HepG2 (cell line): ENCODE measurements around the gene FUT8. TPM values are rescaled to one million over a fixed set of nuclear protein-coding genes. Genes with fewer than 3 reads are reported as not detected.

Experiments used
- ATAC-seq: fragments of 200-7000 bp; cut with Tn5 transposase; 3 replicates; pipeline ENCODE4 v1.9.1; 2020; ENCODE audit warnings: mild to moderate bottlenecking, moderate library complexity
- BruUV-seq: library from RNA; stranded (reverse); fragments of 400-500 nt; replicated peaks from 2 replicates; lab custom pipeline; 2021; lab: Mats Ljungman, UMichigan
- CTCF ChIA-PET: fragments of 300-600 bp; formaldehyde crosslinking; extraction: SDS; loops from one replicate; lab custom pipeline; 2021; ENCODE audit warnings: low total read pairs, inconsistent platforms, low intra/inter-chr PET ratio; lab: Yijun Ruan, JAX
- POLR2A ChIA-PET: fragments of 350-600 bp; sonication (Branson Sonifier 250); formaldehyde crosslinking; loops from one replicate; lab custom pipeline; 2020; ENCODE audit warnings: antibody characterized with exemption, inconsistent platforms; lab: Yijun Ruan, JAX
- DNase-seq: peaks from one replicate; pipeline ENCODE4 v3.0.0-alpha.2; 2015; ENCODE audit warnings: low spot score
- FAIRE-seq: peaks from 3 replicates; lab custom pipeline; 2011; peaks lifted over from hg19 to GRCh38; lab: Jason Lieb, UNC
- H2AFZ ChIP-seq: one replicate; pipeline ENCODE4 v1.6.1; 2011; ENCODE audit warnings: low read length, inconsistent platforms
- H3K27ac ChIP-seq: fragments of 300-600 bp; 3 replicates; pipeline ENCODE4 v1.8.0; 2011; ENCODE audit warnings: mixed run types, mild to moderate bottlenecking, mixed read lengths, low read length, inconsistent platforms; ENCODE audit not compliant: insufficient read depth; ENCODE audit errors: extremely low read length
- H3K27me3 ChIP-seq, 2 experiments: fragments of 200-600 bp in 1 of 2; 2 replicates in 1 of 2; 3 replicates in 1 of 2; pipeline versions ENCODE4 v1.6.0 to v1.8.0; 2011; ENCODE audit warnings: low read length in 2 of 2, mild to moderate bottlenecking in 2 of 2, moderate library complexity in 2 of 2, inconsistent platforms in 1 of 2; ENCODE audit not compliant: insufficient read depth in 2 of 2, control insufficient read depth in 1 of 2
- H3K36me3 ChIP-seq, 2 experiments: fragments of 200-600 bp in 1 of 2; replicated peaks in 1 of 2; 2 replicates in 1 of 2; 3 replicates in 1 of 2; pipeline versions ENCODE4 v1.5.1 to v1.8.0; 2011; ENCODE audit warnings: low read length in 2 of 2, inconsistent platforms in 1 of 2; ENCODE audit not compliant: insufficient read depth in 2 of 2, control insufficient read depth in 1 of 2
- H3K4me1 ChIP-seq: 2 replicates; pipeline ENCODE4 v1.5.1; 2012; ENCODE audit warnings: low read length, inconsistent platforms; ENCODE audit not compliant: insufficient read depth
- H3K4me2 ChIP-seq: 2 replicates; pipeline ENCODE4 v1.6.0; 2011; ENCODE audit warnings: low read depth, low read length, inconsistent platforms
- H3K4me3 ChIP-seq, 3 experiments: fragments of 200-600 bp in 1 of 3; sonication (generic), shearing (Covaris generic) in 1 of 3; replicated peaks in 1 of 3; 2 replicates each; pipeline ENCODE4 v1.5.1; 2011 to 2016; ENCODE audit warnings: low read length in 3 of 3, inconsistent platforms in 2 of 3, low read depth in 2 of 3, mild to moderate bottlenecking in 2 of 3, control low read depth in 1 of 3, mixed read lengths in 1 of 3; ENCODE audit not compliant: insufficient read depth in 1 of 3
- H3K79me2 ChIP-seq: one replicate; pipeline ENCODE4 v1.6.1; 2011; ENCODE audit warnings: low read length, inconsistent platforms; ENCODE audit not compliant: insufficient read depth
- H3K9ac ChIP-seq: 2 replicates; pipeline ENCODE4 v1.6.0; 2011; ENCODE audit warnings: mild to moderate bottlenecking, low read depth, low read length, inconsistent platforms; ENCODE audit not compliant: insufficient read depth
- H3K9me3 ChIP-seq: 2 replicates; pipeline ENCODE4 v1.5.1; 2012; ENCODE audit warnings: mild to moderate bottlenecking, low read length
- H4K20me1 ChIP-seq: 2 replicates; pipeline ENCODE4 v1.6.0; 2011; ENCODE audit warnings: inconsistent platforms, mild to moderate bottlenecking, low read length, moderate library complexity; ENCODE audit not compliant: insufficient read depth
- AGO2 ChIP-seq: fragments of 200-400 bp; formaldehyde crosslinking; optimal IDR thresholded peaks from 2 replicates; pipeline ENCODE3; 2017; ENCODE audit warnings: mild to moderate bottlenecking, low read depth, low read length, moderate library complexity
- ATF7 ChIP-seq, 2 experiments: fragments of 450-650 bp in 1 of 2; sonication (generic) in 1 of 2; formaldehyde crosslinking in 1 of 2; IDR thresholded peaks; 2 replicates each; pipeline versions ENCODE4 v1.4.0 to v1.6.1; 2016 to 2020; ENCODE audit warnings: antibody characterized with exemption in 1 of 2, mild to moderate bottlenecking in 1 of 2, missing genetic modification reagents in 1 of 2
- CREB1 ChIP-seq, 2 experiments: fragments of 450-650 bp in 1 of 2; IDR thresholded peaks; 2 replicates each; pipeline ENCODE4 v1.6.1; 2016 to 2017; ENCODE audit warnings: control low read depth in 1 of 2, mild to moderate bottlenecking in 1 of 2, missing compliant biosample characterization in 1 of 2, missing genetic modification characterization in 1 of 2
- FOXK1 ChIP-seq: sonication (generic); formaldehyde crosslinking; IDR thresholded peaks from 2 replicates; pipeline ENCODE4 v1.4.0; 2020; ENCODE audit warnings: low read depth, missing genetic modification reagents, borderline replicate concordance
- GATA4 ChIP-seq: sonication (generic); IDR thresholded peaks from 2 replicates; pipeline ENCODE4 v1.6.1; 2016; ENCODE audit warnings: antibody characterized with exemption, low read depth, borderline replicate concordance
- PHF8 ChIP-seq: sonication (generic); formaldehyde crosslinking; IDR thresholded peaks from 2 replicates; pipeline ENCODE4 v1.5.0; 2020; ENCODE audit warnings: missing genetic modification reagents
- RFX3 ChIP-seq: IDR thresholded peaks from 2 replicates; pipeline ENCODE4 v1.6.1; 2016; ENCODE audit warnings: missing biosample characterization, missing genetic modification reagents
- SAP130 ChIP-seq: IDR thresholded peaks from 2 replicates; pipeline ENCODE4 v1.6.1; 2016; ENCODE audit warnings: low read depth
- TARDBP ChIP-seq: sonication (generic); formaldehyde crosslinking; IDR thresholded peaks from 2 replicates; pipeline ENCODE4 v1.8.0; 2022; ENCODE audit warnings: mild to moderate bottlenecking, missing genetic modification reagents
- TMF1 ChIP-seq: sonication (generic); formaldehyde crosslinking; IDR thresholded peaks from 2 replicates; pipeline ENCODE4 v1.8.1; 2022; ENCODE audit warnings: low read depth, missing genetic modification reagents
- ZNF234 ChIP-seq: sonication (generic); formaldehyde crosslinking; conservative IDR thresholded peaks from 2 replicates; pipeline ENCODE4 v1.5.1; 2020; ENCODE audit warnings: mild to moderate bottlenecking, missing genetic modification reagents
- ZNF253 ChIP-seq: sonication (generic); formaldehyde crosslinking; IDR thresholded peaks from 2 replicates; pipeline ENCODE4 v1.8.0; 2022; ENCODE audit warnings: mild to moderate bottlenecking, missing genetic modification reagents, borderline replicate concordance
- ZNF740 ChIP-seq: sonication (generic); formaldehyde crosslinking; IDR thresholded peaks from 2 replicates; pipeline ENCODE4 v1.4.0; 2020; ENCODE audit warnings: missing genetic modification reagents
- ZSCAN22 ChIP-seq: sonication (generic); formaldehyde crosslinking; IDR thresholded peaks from 2 replicates; pipeline ENCODE4 v1.4.0; 2020; ENCODE audit warnings: mild to moderate bottlenecking, missing genetic modification reagents
- WGBS: methylation state at CpG from one replicate; pipeline ENCODE4 v1.1.6; 2017; ENCODE audit warnings: low lambda C conversion rate; 5-methylcytosine and 5-hydroxymethylcytosine counted together
- in situ Hi-C: cut with HindIII; loops from 2 replicates; pipeline ENCODE4 v1.10.0; 2017; ENCODE audit warnings: low pct_unique_long_range_greater_than_20kb; ENCODE audit not compliant: extremely low pct_ligation_motif_present
- intact Hi-C: fragments of 100-400 bp; cut with micrococcal nuclease; formaldehyde crosslinking; loops from one replicate; pipeline ENCODE4 v1.10.0; 2022; ENCODE audit not compliant: unreplicated experiment
- polyA plus RNA-seq, 8 experiments: library from polyadenylated mRNA; depleted of rRNA in 3 of 8; stranded (reverse) in 7 of 8; unstranded in 1 of 8; fragments of >200 nt; fragmentation: Illumina TruSeq in 4 of 8; extraction: Trizol in 4 of 8; gene quantifications; 2 replicates each; pipeline versions ENCODE4 v1.2.1 to v1.2.3, GENCODE V29; 2011 to 2016; ENCODE audit warnings: low read depth in 4 of 8, missing spikeins in 1 of 8, mixed read lengths in 1 of 8; ENCODE audit not compliant: insufficient read depth in 1 of 8
- total RNA-seq, 5 experiments: library from RNA; depleted of rRNA; stranded (reverse); fragments of >200 nt; fragmentation: Illumina TruSeq; extraction: Trizol; gene quantifications; 2 replicates each; pipeline ENCODE4 v1.2.3, GENCODE V29; 2016; ENCODE audit warnings: low read depth in 1 of 5
- TF ChIP-seq, protein P1 (sequence below): sonication (generic); formaldehyde crosslinking; IDR thresholded peaks from 2 replicates; pipeline ENCODE4 v1.4.0; 2020; ENCODE audit warnings: missing genetic modification reagents

The FUT8 gene
- total and polyA plus RNA-seq, 2 of the 13 experiments (the other 11 are each of a cell fraction or from before 2014, with no cell fraction given): 9.3 to 17.5 TPM

- Histone ChIP-seq H3K4me1 (peaks cover 13% of the 10 kb centered on the region), H3K27me3 (peaks cover 0 to 17% of the 10 kb centered on the region in 2 experiments; a peak in 1 of 5 replicates), H4K20me1 (no peaks in the 10 kb centered on the region), H3K79me2 (no peaks in the 10 kb centered on the region), H3K9me3 (no peaks in the 10 kb centered on the region), H3K4me2 (peak overlapping the region; percentile 71), H3K9ac (no peak overlapping the region), H2AFZ (no peak overlapping the region), H3K27ac (no peak overlapping the region), H3K36me3 (no peaks in the 10 kb centered on the region), H3K4me3 (peak overlapping the region in 1 of 3 experiments; percentile 51; a peak in 1 of 6 replicates)
- BruUV-seq: no TSS peak
- 39% methylated on average over 5 of the region's 5 CpGs for WGBS
- no peak for DNase-seq
- intact Hi-C loops: no loop called here
- CTCF ChIA-PET: no interaction called here
- no peak for FAIRE-seq
- ATAC-seq: no peak; the same call in 2 of the 3 replicates
- peak; percentile 99 for TF ChIP-seq ATF7 (IDR thresholded peaks at IDR 0.05)
- TF ChIP-seq ATF7 (CRISPR knock-in tag; IDR thresholded peaks at IDR 0.05): no peak
- no peak for TF ChIP-seq RFX3 (CRISPR knock-in tag)
- no peak for TF ChIP-seq GATA4
- no peak for TF ChIP-seq TARDBP (CRISPR knock-in tag)
- peak; percentile 95 for TF ChIP-seq CREB1 (IDR thresholded peaks at IDR 0.05)
- no peak for TF ChIP-seq CREB1 (CRISPR knock-in tag; IDR thresholded peaks at IDR 0.05)
- TF ChIP-seq AGO2: no peak
- POLR2A ChIA-PET: no interaction called here
- in situ Hi-C loops: no loop called here
Observed at GRCh38 chr14:65788876-65789275, 376.3 kb downstream of the FUT8 start.

DNA sequence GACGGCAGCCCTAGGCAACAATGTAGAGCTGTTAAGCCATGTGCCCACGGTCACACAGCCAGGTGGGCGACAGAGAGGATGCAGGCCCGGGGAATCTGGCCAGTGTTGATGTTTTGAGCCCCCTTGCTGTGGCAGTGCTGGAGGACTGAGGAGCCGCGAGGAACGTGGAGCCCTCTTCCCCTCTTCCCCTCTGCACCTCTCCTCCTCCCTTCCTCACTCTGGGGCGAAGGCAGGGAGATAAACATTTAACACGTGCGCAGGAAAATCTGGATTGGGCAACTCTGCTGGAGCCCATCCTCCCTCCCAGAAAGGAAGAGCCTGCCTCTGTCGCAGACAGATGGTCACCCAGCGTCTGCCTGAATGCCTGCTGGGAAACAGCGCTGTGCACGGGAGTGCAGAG is 376.8 kb downstream of the FUT8 start:
- Histone ChIP-seq H2AFZ (peak overlapping the region; percentile 70), H3K4me2 (peak overlapping the region; percentile 71), H3K9ac (peak overlapping the region; percentile 11; the same call in 1 of the 2 replicates), H4K20me1 (no peaks in the 10 kb centered on the region), H3K27me3 (peaks cover 0 to 17% of the 10 kb centered on the region in 2 experiments; a peak in 1 of 5 replicates), H3K4me3 (peak overlapping the region in 1 of 3 experiments; percentile 51; a peak in 2 of 6 replicates), H3K4me1 (peaks cover 13% of the 10 kb centered on the region), H3K36me3 (no peaks in the 10 kb centered on the region), H3K79me2 (no peaks in the 10 kb centered on the region), H3K9me3 (no peaks in the 10 kb centered on the region), H3K27ac (no peak overlapping the region)
- intact Hi-C loops (no loop called here), in situ Hi-C loops (no loop called here)
- ATAC-seq (peak; percentile 78), FAIRE-seq (no peak), DNase-seq (peak; percentile 3)
- BruUV-seq: no TSS peak
- WGBS: 13% methylated on average over 8 of the region's 14 CpGs
- ChIA-PET CTCF (no interaction called here), POLR2A (no interaction called here)
- TF ChIP-seq FOXK1 (CRISPR knock-in tag): peak; percentile 17; the same call in 1 of the 2 replicates
- TF ChIP-seq ZNF740 (CRISPR knock-in tag): no peak
- no peak for TF ChIP-seq TMF1
- TF ChIP-seq ZNF234 (CRISPR knock-in tag): no peak
- TF ChIP-seq, protein P1, sequence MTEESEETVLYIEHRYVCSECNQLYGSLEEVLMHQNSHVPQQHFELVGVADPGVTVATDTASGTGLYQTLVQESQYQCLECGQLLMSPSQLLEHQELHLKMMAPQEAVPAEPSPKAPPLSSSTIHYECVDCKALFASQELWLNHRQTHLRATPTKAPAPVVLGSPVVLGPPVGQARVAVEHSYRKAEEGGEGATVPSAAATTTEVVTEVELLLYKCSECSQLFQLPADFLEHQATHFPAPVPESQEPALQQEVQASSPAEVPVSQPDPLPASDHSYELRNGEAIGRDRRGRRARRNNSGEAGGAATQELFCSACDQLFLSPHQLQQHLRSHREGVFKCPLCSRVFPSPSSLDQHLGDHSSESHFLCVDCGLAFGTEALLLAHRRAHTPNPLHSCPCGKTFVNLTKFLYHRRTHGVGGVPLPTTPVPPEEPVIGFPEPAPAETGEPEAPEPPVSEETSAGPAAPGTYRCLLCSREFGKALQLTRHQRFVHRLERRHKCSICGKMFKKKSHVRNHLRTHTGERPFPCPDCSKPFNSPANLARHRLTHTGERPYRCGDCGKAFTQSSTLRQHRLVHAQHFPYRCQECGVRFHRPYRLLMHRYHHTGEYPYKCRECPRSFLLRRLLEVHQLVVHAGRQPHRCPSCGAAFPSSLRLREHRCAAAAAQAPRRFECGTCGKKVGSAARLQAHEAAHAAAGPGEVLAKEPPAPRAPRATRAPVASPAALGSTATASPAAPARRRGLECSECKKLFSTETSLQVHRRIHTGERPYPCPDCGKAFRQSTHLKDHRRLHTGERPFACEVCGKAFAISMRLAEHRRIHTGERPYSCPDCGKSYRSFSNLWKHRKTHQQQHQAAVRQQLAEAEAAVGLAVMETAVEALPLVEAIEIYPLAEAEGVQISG: no peak
- TF ChIP-seq SAP130: peak; percentile 36; the same call in 1 of the 2 replicates
- no peak for TF ChIP-seq ZSCAN22
- no peak for TF ChIP-seq ZNF253 (CRISPR knock-in tag)
- TF ChIP-seq PHF8: no peak
